AG09319 (cell line): ENCODE data around the gene TFF3.

Source experiments
- DNase-seq: peaks from one replicate; pipeline ENCODE4 v3.0.0-alpha.2; 2010; ENCODE audit warnings: low read depth; ENCODE audit errors: extremely low read depth
- TF ChIP-seq, protein P1 (sequence below): IDR thresholded peaks from 2 replicates; pipeline ENCODE4 v1.5.1; 2011; ENCODE audit warnings: low read depth, mild to moderate bottlenecking, inconsistent platforms, low read length, moderate library complexity

TFF3 gene

DNA sequence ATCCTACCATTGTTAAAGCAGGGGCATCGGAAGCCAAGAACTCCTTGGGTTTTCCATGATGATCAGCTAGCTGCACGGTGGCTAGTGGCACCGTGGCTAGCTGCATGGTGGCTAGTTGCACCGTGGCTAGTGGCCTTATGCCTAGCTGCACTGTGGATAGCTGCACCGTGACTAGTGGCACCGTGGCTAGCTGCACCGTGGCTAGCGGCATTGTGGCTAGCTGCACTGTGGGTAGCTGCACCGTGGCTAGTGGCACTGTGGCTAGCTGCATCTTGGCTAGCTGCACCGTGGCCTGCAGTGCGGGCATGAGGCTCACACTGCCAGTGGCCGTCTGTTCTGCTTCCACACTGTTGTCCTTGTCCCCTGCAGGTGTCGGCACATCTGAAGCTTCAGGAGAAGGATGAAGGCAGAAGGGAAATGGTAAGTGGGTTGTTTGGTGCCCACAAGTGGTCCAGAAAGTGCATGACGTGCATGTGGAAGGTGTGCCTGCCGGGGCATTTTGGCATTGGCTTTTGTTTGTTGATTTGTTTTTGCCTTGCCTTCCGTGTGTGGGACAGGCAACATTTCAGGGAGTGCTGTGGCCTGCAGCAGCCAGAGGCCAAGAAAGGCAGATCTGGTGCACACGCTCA is 38.6 kb downstream of the TFF3 start:
- DNase-seq = no peak
- TF ChIP-seq, protein P1, sequence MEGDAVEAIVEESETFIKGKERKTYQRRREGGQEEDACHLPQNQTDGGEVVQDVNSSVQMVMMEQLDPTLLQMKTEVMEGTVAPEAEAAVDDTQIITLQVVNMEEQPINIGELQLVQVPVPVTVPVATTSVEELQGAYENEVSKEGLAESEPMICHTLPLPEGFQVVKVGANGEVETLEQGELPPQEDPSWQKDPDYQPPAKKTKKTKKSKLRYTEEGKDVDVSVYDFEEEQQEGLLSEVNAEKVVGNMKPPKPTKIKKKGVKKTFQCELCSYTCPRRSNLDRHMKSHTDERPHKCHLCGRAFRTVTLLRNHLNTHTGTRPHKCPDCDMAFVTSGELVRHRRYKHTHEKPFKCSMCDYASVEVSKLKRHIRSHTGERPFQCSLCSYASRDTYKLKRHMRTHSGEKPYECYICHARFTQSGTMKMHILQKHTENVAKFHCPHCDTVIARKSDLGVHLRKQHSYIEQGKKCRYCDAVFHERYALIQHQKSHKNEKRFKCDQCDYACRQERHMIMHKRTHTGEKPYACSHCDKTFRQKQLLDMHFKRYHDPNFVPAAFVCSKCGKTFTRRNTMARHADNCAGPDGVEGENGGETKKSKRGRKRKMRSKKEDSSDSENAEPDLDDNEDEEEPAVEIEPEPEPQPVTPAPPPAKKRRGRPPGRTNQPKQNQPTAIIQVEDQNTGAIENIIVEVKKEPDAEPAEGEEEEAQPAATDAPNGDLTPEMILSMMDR = no peak

DNA sequence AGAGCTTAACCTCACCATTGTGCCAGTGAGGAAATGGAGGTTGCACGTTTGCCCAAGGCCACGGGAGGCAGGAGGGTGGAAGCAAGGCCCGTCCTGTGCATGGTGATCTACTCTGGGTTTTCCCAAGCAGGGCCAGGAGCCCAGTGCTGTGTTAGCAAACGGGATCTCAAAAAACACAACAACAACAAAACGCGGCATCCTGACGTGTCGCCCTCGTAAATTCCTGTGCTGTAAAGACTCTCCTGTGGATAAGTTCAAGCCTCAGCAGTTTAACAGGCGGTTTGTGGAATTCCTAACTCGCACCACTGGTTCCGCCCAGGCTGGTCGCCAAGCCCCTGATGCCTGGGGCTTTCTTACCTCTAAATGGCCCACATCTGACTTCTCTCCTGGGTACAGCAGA is 39.1 kb downstream of the TFF3 start:
- no peak for DNase-seq
- TF ChIP-seq, protein P1 = no peak

DNA sequence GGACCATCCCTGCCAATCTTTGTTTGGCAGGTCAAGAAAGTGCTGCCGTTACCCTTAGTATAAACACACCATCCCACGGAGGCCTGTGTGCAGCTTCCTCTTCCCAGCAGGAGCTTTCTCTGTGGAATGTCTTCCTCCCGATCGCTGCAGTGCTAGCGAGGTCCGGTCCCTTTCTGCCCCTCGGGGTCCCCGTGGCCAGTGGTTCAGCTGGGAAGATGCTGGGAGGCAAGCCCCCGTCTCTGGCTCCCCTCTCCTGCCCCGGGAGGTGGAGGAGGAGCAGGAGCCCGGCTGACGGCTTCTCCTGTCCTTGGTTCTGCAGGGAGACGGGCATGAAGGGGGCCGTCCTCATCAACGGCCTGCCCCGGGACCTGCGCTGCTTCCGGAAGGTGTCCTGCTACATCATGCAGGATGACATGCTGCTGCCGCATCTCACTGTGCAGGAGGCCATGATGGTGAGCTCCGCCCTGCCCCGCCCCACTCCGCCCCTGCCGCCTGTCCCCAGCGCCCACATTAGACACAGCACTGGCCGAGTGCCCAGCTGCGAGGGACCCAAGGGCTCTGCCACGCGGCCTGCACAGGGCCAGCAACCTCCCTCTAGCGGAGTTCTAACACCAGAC is 42.1 kb downstream of the TFF3 start:
- TF ChIP-seq, protein P1 = no peak
- DNase-seq = no peak

DNA sequence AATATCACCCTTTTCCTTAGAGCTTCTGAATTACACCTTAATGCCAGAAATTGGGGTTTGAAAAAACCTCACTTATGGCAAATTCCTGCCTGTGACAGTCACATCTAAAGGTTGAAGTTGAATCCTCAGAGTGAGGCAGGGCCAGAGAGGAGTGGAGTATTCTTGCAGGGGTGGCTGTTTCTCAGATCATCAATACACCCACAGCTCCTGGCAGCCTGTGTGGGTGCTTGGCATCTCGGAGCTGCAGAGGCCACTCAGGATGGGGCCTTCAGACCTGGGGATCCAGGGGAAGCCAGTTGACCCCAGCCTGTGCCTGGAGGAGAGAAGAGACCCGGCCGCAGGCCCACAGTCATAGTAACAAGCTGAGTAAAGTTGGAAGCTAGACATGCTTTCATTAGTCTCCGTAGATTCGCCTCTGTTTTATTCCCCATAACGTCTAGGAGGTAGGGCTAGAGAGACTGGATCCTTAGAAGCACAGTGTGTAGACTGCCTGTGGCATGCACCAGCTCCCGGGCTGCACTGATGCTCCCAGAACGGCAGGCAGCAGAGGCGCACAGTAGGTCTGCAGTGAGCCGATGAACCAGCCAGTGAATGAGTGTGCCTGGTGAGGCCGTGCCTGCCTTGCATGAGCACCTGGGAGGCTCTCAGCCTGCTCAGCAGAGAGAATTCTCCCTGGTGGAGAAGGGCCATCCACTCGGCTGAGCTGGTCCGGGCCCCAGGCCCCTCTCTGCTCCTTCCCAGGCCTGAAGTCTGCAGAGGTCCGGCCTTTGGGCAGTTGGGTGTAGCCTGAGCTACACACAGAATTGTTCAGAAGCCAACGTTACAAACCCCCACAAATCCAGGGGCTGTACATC is 42.9 kb downstream of the TFF3 start:
- TF ChIP-seq, protein P1 = no peak

DNA sequence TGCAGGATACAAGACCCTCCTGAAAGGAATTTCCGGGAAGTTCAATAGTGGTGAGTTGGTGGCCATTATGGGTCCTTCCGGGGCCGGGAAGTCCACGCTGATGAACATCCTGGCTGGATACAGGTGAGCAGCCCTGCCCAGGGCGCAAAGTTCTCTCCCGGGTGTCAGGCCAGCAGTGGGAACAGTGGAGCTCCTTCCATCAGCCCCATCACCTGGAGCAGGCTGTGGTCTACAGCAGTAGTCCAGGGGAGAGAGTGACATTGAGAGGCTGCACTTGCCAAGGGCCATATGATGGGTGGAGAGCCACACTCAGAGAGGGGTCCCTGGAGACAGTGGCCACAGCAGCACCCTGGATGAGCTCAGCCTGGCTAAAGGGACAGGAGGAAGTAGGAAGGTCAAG is 44.1 kb downstream of the TFF3 start:
- no peak for DNase-seq
- TF ChIP-seq, protein P1 = no peak

More for the DNA sequence above, 42.9 kb downstream of the TFF3 start:
- no peak for DNase-seq

DNA sequence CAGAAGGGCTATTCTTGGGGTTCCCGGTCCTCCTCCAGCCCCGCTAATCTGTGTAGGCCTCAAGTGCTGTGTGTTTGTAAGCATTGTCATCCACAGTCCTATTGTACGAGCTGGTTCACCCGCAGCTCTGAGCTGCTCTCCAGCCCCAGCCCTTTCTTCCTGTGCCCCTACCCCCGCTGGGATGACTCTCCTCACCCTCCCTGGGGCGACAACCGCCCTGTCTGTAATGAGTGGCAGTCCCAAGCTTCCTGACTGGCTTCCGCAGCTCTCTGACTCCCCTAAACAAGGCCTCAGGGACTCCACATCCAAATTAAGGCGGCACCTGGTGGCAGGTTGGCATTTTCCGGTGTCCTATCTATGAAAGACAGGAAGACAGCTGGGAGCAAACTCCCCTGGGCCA is 45.8 kb downstream of the TFF3 start:
- TF ChIP-seq, protein P1 = no peak
- no peak for DNase-seq
